ENCODE results near the gene HRG.
"Not testable (repeated sequence)": the region's sequence is repeated elsewhere in the genome, so short reads cannot be mapped to it uniquely, and the experiment has no call there.

The HRG gene

GRCh38 chr3:186687120-186687651 lies 21.4 kb downstream of the HRG start:
- H3K36me3 ChIP-seq (ENCODE audit: insufficient read depth, low read length): no peaks in the 10 kb centered on the region
- no peak overlapping the region for H3K27ac ChIP-seq (ENCODE audit: low read depth, low read length)
- H3K4me3 ChIP-seq (ENCODE audit: low read depth in 1 of 2, low read length in 2 of 2): no peak overlapping the region
- H3K9me3 ChIP-seq (ENCODE audit: low read length): no peaks in the 10 kb centered on the region
- H3K27me3 ChIP-seq (ENCODE audit: control insufficient read depth in 1 of 2, insufficient read depth in 2 of 2, low read length in 2 of 2): no peaks in the 10 kb centered on the region
- no peak overlapping the region for H3K9ac ChIP-seq (ENCODE audit: low read length)
- no peaks in the 10 kb centered on the region for H3K4me1 ChIP-seq (ENCODE audit: insufficient read depth, low read length)

- not testable (repeated sequence) for H3K36me3 ChIP-seq (ENCODE audit: insufficient read depth, low read length); H3K9me3 ChIP-seq (ENCODE audit: low read length); H3K27ac ChIP-seq (ENCODE audit: low read depth, low read length); H3K4me1 ChIP-seq (ENCODE audit: insufficient read depth, low read length); H3K4me3 ChIP-seq (ENCODE audit: low read depth in 1 of 2, low read length in 2 of 2); H3K27me3 ChIP-seq (ENCODE audit: control insufficient read depth in 1 of 2, insufficient read depth in 2 of 2, low read length in 2 of 2); H3K9ac ChIP-seq (ENCODE audit: low read length)
Measured at GRCh38 chr3:186690304-186690703, 24.5 kb downstream of the HRG start.

- Histone ChIP-seq H3K27ac (ENCODE audit: low read depth, low read length) (no peak overlapping the region), H3K9me3 (ENCODE audit: low read length) (no peaks in the 10 kb centered on the region), H3K4me1 (ENCODE audit: insufficient read depth, low read length) (no peaks in the 10 kb centered on the region), H3K36me3 (ENCODE audit: insufficient read depth, low read length) (no peaks in the 10 kb centered on the region), H3K9ac (ENCODE audit: low read length) (no peak overlapping the region), H3K27me3 (ENCODE audit: control insufficient read depth in 1 of 2, insufficient read depth in 2 of 2, low read length in 2 of 2) (no peaks in the 10 kb centered on the region), H3K4me3 (ENCODE audit: low read depth in 1 of 2, low read length in 2 of 2) (no peak overlapping the region)
Measured at GRCh38 chr3:186691676-186692075, 25.9 kb downstream of the HRG start.

- Histone ChIP-seq H3K4me3 (ENCODE audit: low read depth in 1 of 2, low read length in 2 of 2) (no peak overlapping the region), H3K36me3 (ENCODE audit: insufficient read depth, low read length) (no peaks in the 10 kb centered on the region), H3K9me3 (ENCODE audit: low read length) (no peaks in the 10 kb centered on the region), H3K9ac (ENCODE audit: low read length) (no peak overlapping the region), H3K4me1 (ENCODE audit: insufficient read depth, low read length) (no peaks in the 10 kb centered on the region), H3K27ac (ENCODE audit: low read depth, low read length) (no peak overlapping the region), H3K27me3 (ENCODE audit: control insufficient read depth in 1 of 2, insufficient read depth in 2 of 2, low read length in 2 of 2) (no peaks in the 10 kb centered on the region)
Measured at GRCh38 chr3:186693843-186694242, 28.0 kb downstream of the HRG start.

- Histone ChIP-seq H3K27me3 (ENCODE audit: control insufficient read depth in 1 of 2, insufficient read depth in 2 of 2, low read length in 2 of 2) (no peaks in the 10 kb centered on the region), H3K9me3 (ENCODE audit: low read length) (no peaks in the 10 kb centered on the region), H3K27ac (ENCODE audit: low read depth, low read length) (no peak overlapping the region), H3K4me3 (ENCODE audit: low read depth in 1 of 2, low read length in 2 of 2) (no peak overlapping the region), H3K9ac (ENCODE audit: low read length) (no peak overlapping the region), H3K4me1 (ENCODE audit: insufficient read depth, low read length) (no peaks in the 10 kb centered on the region), H3K36me3 (ENCODE audit: insufficient read depth, low read length) (no peaks in the 10 kb centered on the region)
Measured at GRCh38 chr3:186694288-186695032, 28.6 kb downstream of the HRG start.

GRCh38 chr3:186696522-186696921 lies 30.7 kb downstream of the HRG start:
- Histone ChIP-seq H3K27me3 (ENCODE audit: control insufficient read depth in 1 of 2, insufficient read depth in 2 of 2, low read length in 2 of 2) (no peaks in the 10 kb centered on the region), H3K9me3 (ENCODE audit: low read length) (no peaks in the 10 kb centered on the region), H3K4me3 (ENCODE audit: low read depth in 1 of 2, low read length in 2 of 2) (no peak overlapping the region), H3K9ac (ENCODE audit: low read length) (no peak overlapping the region), H3K36me3 (ENCODE audit: insufficient read depth, low read length) (no peaks in the 10 kb centered on the region), H3K27ac (ENCODE audit: low read depth, low read length) (no peak overlapping the region), H3K4me1 (ENCODE audit: insufficient read depth, low read length) (no peaks in the 10 kb centered on the region)

GRCh38 chr3:186697510-186697909 lies 31.7 kb downstream of the HRG start:
- Histone ChIP-seq H3K27ac (ENCODE audit: low read depth, low read length) (no peak overlapping the region), H3K4me1 (ENCODE audit: insufficient read depth, low read length) (no peaks in the 10 kb centered on the region), H3K9ac (ENCODE audit: low read length) (no peak overlapping the region), H3K27me3 (ENCODE audit: control insufficient read depth in 1 of 2, insufficient read depth in 2 of 2, low read length in 2 of 2) (no peaks in the 10 kb centered on the region), H3K4me3 (ENCODE audit: low read depth in 1 of 2, low read length in 2 of 2) (no peak overlapping the region), H3K9me3 (ENCODE audit: low read length) (no peaks in the 10 kb centered on the region), H3K36me3 (ENCODE audit: insufficient read depth, low read length) (no peaks in the 10 kb centered on the region)

GRCh38 chr3:186700267-186700666 lies 34.5 kb downstream of the HRG start:
- Histone ChIP-seq H3K36me3 (ENCODE audit: insufficient read depth, low read length) (no peaks in the 10 kb centered on the region), H3K27me3 (ENCODE audit: control insufficient read depth in 1 of 2, insufficient read depth in 2 of 2, low read length in 2 of 2) (no peaks in the 10 kb centered on the region), H3K9ac (ENCODE audit: low read length) (no peak overlapping the region), H3K4me1 (ENCODE audit: insufficient read depth, low read length) (no peaks in the 10 kb centered on the region), H3K9me3 (ENCODE audit: low read length) (no peaks in the 10 kb centered on the region), H3K4me3 (ENCODE audit: low read depth in 1 of 2, low read length in 2 of 2) (no peak overlapping the region), H3K27ac (ENCODE audit: low read depth, low read length) (no peak overlapping the region)

GRCh38 chr3:186702451-186702850 lies 36.6 kb downstream of the HRG start:
- H3K9ac ChIP-seq (ENCODE audit: low read length); H3K9me3 ChIP-seq (ENCODE audit: low read length); H3K27ac ChIP-seq (ENCODE audit: low read depth, low read length); H3K4me3 ChIP-seq (ENCODE audit: low read depth in 1 of 2, low read length in 2 of 2); H3K36me3 ChIP-seq (ENCODE audit: insufficient read depth, low read length); H3K27me3 ChIP-seq (ENCODE audit: control insufficient read depth in 1 of 2, insufficient read depth in 2 of 2, low read length in 2 of 2); H3K4me1 ChIP-seq (ENCODE audit: insufficient read depth, low read length): not testable (repeated sequence)

GRCh38 chr3:186705882-186706780 lies 40.3 kb downstream of the HRG start:
- H3K9ac ChIP-seq (ENCODE audit: low read length): no peak overlapping the region
- no peaks in the 10 kb centered on the region for H3K4me1 ChIP-seq (ENCODE audit: insufficient read depth, low read length)
- no peaks in the 10 kb centered on the region for H3K36me3 ChIP-seq (ENCODE audit: insufficient read depth, low read length)
- no peak overlapping the region for H3K4me3 ChIP-seq (ENCODE audit: low read depth in 1 of 2, low read length in 2 of 2)
- H3K27me3 ChIP-seq (ENCODE audit: control insufficient read depth in 1 of 2, insufficient read depth in 2 of 2, low read length in 2 of 2): no peaks in the 10 kb centered on the region
- no peaks in the 10 kb centered on the region for H3K9me3 ChIP-seq (ENCODE audit: low read length)
- no peak overlapping the region for H3K27ac ChIP-seq (ENCODE audit: low read depth, low read length)

GRCh38 chr3:186708983-186709679 lies 43.3 kb downstream of the HRG start:
- Histone ChIP-seq H3K9me3 (ENCODE audit: low read length) (no peaks in the 10 kb centered on the region), H3K36me3 (ENCODE audit: insufficient read depth, low read length) (no peaks in the 10 kb centered on the region), H3K4me3 (ENCODE audit: low read depth in 1 of 2, low read length in 2 of 2) (no peak overlapping the region), H3K9ac (ENCODE audit: low read length) (no peak overlapping the region), H3K27me3 (ENCODE audit: control insufficient read depth in 1 of 2, insufficient read depth in 2 of 2, low read length in 2 of 2) (no peaks in the 10 kb centered on the region), H3K4me1 (ENCODE audit: insufficient read depth, low read length) (no peaks in the 10 kb centered on the region), H3K27ac (ENCODE audit: low read depth, low read length) (no peak overlapping the region)

Data from muscle layer of colon (tissue), 2 donors.